Activated CD8-positive, alpha-beta memory T cell treated with anti-CD3 and anti-CD28 coated beads, Interleukin-2, amount 50 U/mL, for 24 hours (primary cell): ENCODE results near the gene FOXS1.
"Not testable (repeated sequence)": the region's sequence is repeated elsewhere in the genome, so short reads cannot be mapped to it uniquely, and the experiment has no call there.

Source experiments
- DNase-seq: peaks from one replicate; pipeline ENCODE4 v3.0.0-alpha.2; 2020; ENCODE audit errors: extremely low read depth

FOXS1 gene

GRCh38 chr20:31823360-31824124 lies 21.9 kb downstream of the FOXS1 start:
- no peak for DNase-seq

- peak; percentile 38 for DNase-seq
Measured at GRCh38 chr20:31822421-31823330, 22.7 kb downstream of the FOXS1 start.

- no peak for DNase-seq
Measured at GRCh38 chr20:31821427-31821826, 24.0 kb downstream of the FOXS1 start.

- DNase-seq = no peak
Measured at GRCh38 chr20:31820228-31820627, 25.2 kb downstream of the FOXS1 start.

GRCh38 chr20:31819083-31819784 lies 26.2 kb downstream of the FOXS1 start, which contains the start of gene MYLK2:
Gene MYLK2 (plus strand): TSS chr20:31819356. CDS start chr20:31819581, 225 bp downstream.
- DNase-seq = no peak

- no peak for DNase-seq
Measured at GRCh38 chr20:31818376-31818908, 27.0 kb downstream of the FOXS1 start.

GRCh38 chr20:31817461-31817860 lies 27.9 kb downstream of the FOXS1 start:
- DNase-seq = no peak

- DNase-seq = no peak
Measured at GRCh38 chr20:31816221-31816620, 29.2 kb downstream of the FOXS1 start.

GRCh38 chr20:31815408-31816188 lies 29.8 kb downstream of the FOXS1 start:
- no peak for DNase-seq

GRCh38 chr20:31814142-31814541 lies 31.3 kb downstream of the FOXS1 start:
- not testable (repeated sequence) for DNase-seq

- DNase-seq = no peak
Measured at GRCh38 chr20:31813611-31814010, 31.8 kb downstream of the FOXS1 start.

- DNase-seq = no peak
Measured at GRCh38 chr20:31811796-31812728, 33.3 kb downstream of the FOXS1 start.

- no peak for DNase-seq
Measured at GRCh38 chr20:31811198-31811597, 34.2 kb downstream of the FOXS1 start.

- no peak for DNase-seq
Measured at GRCh38 chr20:31809661-31810060, 35.7 kb downstream of the FOXS1 start.

- no peak for DNase-seq
Measured at GRCh38 chr20:31808481-31808880, 36.9 kb downstream of the FOXS1 start.

- no peak for DNase-seq
Measured at GRCh38 chr20:31806564-31807355, 38.6 kb downstream of the FOXS1 start.

GRCh38 chr20:31803552-31804291 lies 41.7 kb downstream of the FOXS1 start:
- DNase-seq = no peak

- no peak for DNase-seq
Measured at GRCh38 chr20:31801508-31801907, 43.9 kb downstream of the FOXS1 start.
